PC-9 (cell line): ENCODE data around the gene C11orf98.

Source experiments
- CTCF ChIP-seq: fragments of 200-600 bp; sonication (generic); conservative IDR thresholded peaks from 2 replicates; pipeline ENCODE4 v1.6.1; 2017; ENCODE audit warnings: mixed run types, antibody characterized with exemption, mild to moderate bottlenecking, moderate library complexity
- EZH2 ChIP-seq: fragments of 200-600 bp; sonication (generic); IDR thresholded peaks from 2 replicates; pipeline ENCODE4 v1.8.0; 2017; ENCODE audit warnings: antibody characterized with exemption, low read depth

GRCh38 chr11:62664405-62665074 is 470 bp downstream of the C11orf98 start:
- TF ChIP-seq CTCF (no peak), EZH2 (no peak)
